ENCODE results near the gene JAKMIP3.

DNA sequence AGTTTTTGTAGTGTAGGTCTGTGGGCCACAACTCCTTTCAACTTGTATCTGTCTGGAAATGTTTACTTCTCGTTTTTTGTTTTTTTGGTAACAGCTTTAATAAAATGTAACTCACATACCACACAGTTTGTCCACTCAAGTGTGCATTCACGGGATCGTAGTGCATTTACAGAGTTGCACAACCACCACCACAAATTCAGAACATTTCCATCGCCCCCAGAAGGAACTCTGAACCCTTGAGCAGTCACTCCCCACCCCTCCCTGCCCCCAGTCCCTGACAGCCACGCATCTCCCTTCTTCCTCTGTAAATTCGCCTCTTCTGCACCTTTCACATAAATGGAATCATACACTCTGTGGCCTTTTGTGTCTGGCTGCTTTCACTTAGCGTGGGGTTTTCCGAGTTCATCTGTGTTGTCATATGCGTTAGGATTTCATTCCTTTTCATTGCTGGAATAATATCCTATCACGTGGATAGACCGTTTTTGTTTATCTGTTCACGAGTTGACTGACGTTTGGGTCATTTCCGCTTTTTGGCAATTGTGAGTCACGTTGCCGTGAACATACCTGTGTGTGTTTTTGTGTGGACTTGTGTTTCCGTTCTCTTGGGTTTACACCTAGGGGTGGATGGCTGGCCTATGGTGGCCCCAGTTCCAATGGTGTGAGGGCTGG lies 10.3 kb downstream of the JAKMIP3 start:
- TF ChIP-seq, protein P1, sequence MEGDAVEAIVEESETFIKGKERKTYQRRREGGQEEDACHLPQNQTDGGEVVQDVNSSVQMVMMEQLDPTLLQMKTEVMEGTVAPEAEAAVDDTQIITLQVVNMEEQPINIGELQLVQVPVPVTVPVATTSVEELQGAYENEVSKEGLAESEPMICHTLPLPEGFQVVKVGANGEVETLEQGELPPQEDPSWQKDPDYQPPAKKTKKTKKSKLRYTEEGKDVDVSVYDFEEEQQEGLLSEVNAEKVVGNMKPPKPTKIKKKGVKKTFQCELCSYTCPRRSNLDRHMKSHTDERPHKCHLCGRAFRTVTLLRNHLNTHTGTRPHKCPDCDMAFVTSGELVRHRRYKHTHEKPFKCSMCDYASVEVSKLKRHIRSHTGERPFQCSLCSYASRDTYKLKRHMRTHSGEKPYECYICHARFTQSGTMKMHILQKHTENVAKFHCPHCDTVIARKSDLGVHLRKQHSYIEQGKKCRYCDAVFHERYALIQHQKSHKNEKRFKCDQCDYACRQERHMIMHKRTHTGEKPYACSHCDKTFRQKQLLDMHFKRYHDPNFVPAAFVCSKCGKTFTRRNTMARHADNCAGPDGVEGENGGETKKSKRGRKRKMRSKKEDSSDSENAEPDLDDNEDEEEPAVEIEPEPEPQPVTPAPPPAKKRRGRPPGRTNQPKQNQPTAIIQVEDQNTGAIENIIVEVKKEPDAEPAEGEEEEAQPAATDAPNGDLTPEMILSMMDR (IDR thresholded peaks at IDR 0.05) = no peak
- no peak for TF ChIP-seq POLR2A (IDR thresholded peaks at IDR 0.05)
